GM03348 (cell line): Measurements from ENCODE around the gene UBE2D3.
"Not testable (repeated sequence)": the region's sequence is repeated elsewhere in the genome, so short reads cannot be mapped to it uniquely, and the experiment has no call there.

Experiments used
- DNase-seq: peaks from one replicate; pipeline ENCODE4 v3.0.0; 2012; ENCODE audit warnings: low spot score

Gene UBE2D3

GRCh38 chr4:102826890-102827673 lies at the start of gene UBE2D3:
TSS of gene UBE2D3 (minus strand) at chr4:102827551. CDS start at chr4:102826508, 1,043 bp downstream.
- DNase-seq: peak; percentile 87

- no peak for DNase-seq
These were observed 44.4 kb upstream of the UBE2D3 start for GRCh38 chr4:102871772-102872171.

GRCh38 chr4:102869569-102870197 lies 42.3 kb upstream of the UBE2D3 start:
- no peak for DNase-seq

GRCh38 chr4:102868781-102869568 lies 41.6 kb upstream of the UBE2D3 start, which contains the start of gene CISD2:
TSS of gene CISD2 (plus strand) at chr4:102868992. CDS start at chr4:102869085, 93 bp downstream.
- DNase-seq: peak; percentile 98

GRCh38 chr4:102868153-102868780 lies 40.9 kb upstream of the UBE2D3 start:
- DNase-seq: no peak

- DNase-seq: no peak
These were observed 40.2 kb upstream of the UBE2D3 start for GRCh38 chr4:102867278-102868152.

- not testable (repeated sequence) for DNase-seq
These were observed 38.0 kb upstream of the UBE2D3 start for GRCh38 chr4:102865327-102865726.

GRCh38 chr4:102862747-102863146 lies 35.4 kb upstream of the UBE2D3 start:
- no peak for DNase-seq

- DNase-seq: no peak
These were observed 34.7 kb upstream of the UBE2D3 start for GRCh38 chr4:102862016-102862415.

- no peak for DNase-seq
These were observed 33.4 kb upstream of the UBE2D3 start for GRCh38 chr4:102860611-102861324.

- no peak for DNase-seq
These were observed 31.6 kb upstream of the UBE2D3 start for GRCh38 chr4:102858828-102859464.

- DNase-seq: no peak
These were observed 23.0 kb upstream of the UBE2D3 start for GRCh38 chr4:102850370-102850769.

GRCh38 chr4:102849579-102850104 lies 22.3 kb upstream of the UBE2D3 start:
- DNase-seq: no peak

GRCh38 chr4:102847687-102848086 lies 20.3 kb upstream of the UBE2D3 start:
- DNase-seq: no peak

- no peak for DNase-seq
These were observed 16.6 kb upstream of the UBE2D3 start for GRCh38 chr4:102843938-102844337.

GRCh38 chr4:102843273-102843672 lies 15.9 kb upstream of the UBE2D3 start:
- no peak for DNase-seq

GRCh38 chr4:102842367-102842766 lies 15.0 kb upstream of the UBE2D3 start:
- no peak for DNase-seq

GRCh38 chr4:102836596-102836995 lies 9.2 kb upstream of the UBE2D3 start:
- no peak for DNase-seq

GRCh38 chr4:102832667-102833066 lies 5.3 kb upstream of the UBE2D3 start:
- DNase-seq: no peak

- no peak for DNase-seq
These were observed 4.8 kb upstream of the UBE2D3 start for GRCh38 chr4:102832105-102832504.
